CD14-positive monocyte (primary cell): ENCODE data around the gene VTI1A. TPM values are rescaled to one million over a fixed set of nuclear protein-coding genes. Genes with fewer than 3 reads are reported as not detected.
"Not testable (repeated sequence)": the region's sequence is repeated elsewhere in the genome, so short reads cannot be mapped to it uniquely, and the experiment has no call there.

Source experiments
- DNase-seq, 3 donors: peaks; one replicate each; pipeline ENCODE4 v3.0.0-alpha.2; 2011 to 2022
- H2AFZ ChIP-seq: 2 replicates; pipeline ENCODE4 v1.6.0; 2012; ENCODE audit warnings: mild to moderate bottlenecking, low read depth, low read length, inconsistent platforms; ENCODE audit not compliant: insufficient read depth, poor library complexity, severe bottlenecking
- H3K27ac ChIP-seq, 2 donors: 1 replicate in 1 of 2; 2 replicates in 1 of 2; pipeline ENCODE4 v1.5.1; 2012 to 2013; ENCODE audit warnings: low read length in 2 of 2, control low read depth in 1 of 2, inconsistent platforms in 1 of 2, low read depth in 1 of 2, mild to moderate bottlenecking in 1 of 2
- H3K27me3 ChIP-seq, 2 donors: one replicate each; pipeline versions ENCODE4 v1.6.0 to v1.6.1; 2011 to 2013; ENCODE audit warnings: low read length in 2 of 2; ENCODE audit not compliant: control insufficient read depth in 2 of 2, insufficient read depth in 2 of 2
- H3K36me3 ChIP-seq, 2 donors: replicated peaks in 1 of 2; 1 replicate in 1 of 2; 2 replicates in 1 of 2; pipeline versions ENCODE4 v1.5.1 to v1.6.1; 2012 to 2013; ENCODE audit warnings: low read length in 2 of 2, control low read depth in 1 of 2, inconsistent platforms in 1 of 2, mild to moderate bottlenecking in 1 of 2; ENCODE audit not compliant: insufficient read depth in 2 of 2, control insufficient read depth in 1 of 2
- H3K4me1 ChIP-seq, 2 donors: 1 replicate in 1 of 2; 2 replicates in 1 of 2; pipeline versions ENCODE4 v1.5.1 to v1.6.1; 2012 to 2013; ENCODE audit warnings: low read length in 2 of 2, control low read depth in 1 of 2, inconsistent platforms in 1 of 2, mild to moderate bottlenecking in 1 of 2, moderate library complexity in 1 of 2; ENCODE audit not compliant: insufficient read depth in 2 of 2, control insufficient read depth in 1 of 2
- H3K4me2 ChIP-seq: replicated peaks from 2 replicates; pipeline ENCODE3; 2012; ENCODE audit warnings: low read length, moderate library complexity, mild to moderate bottlenecking; ENCODE audit not compliant: poor library complexity, severe bottlenecking; ENCODE audit errors: extremely low read depth
- H3K4me3 ChIP-seq, 3 experiments: fragments of 200-600 bp in 1 of 3; sonication (generic) in 1 of 3; replicated peaks in 1 of 3; 1 replicate in 2 of 3; 2 replicates in 1 of 3; pipeline ENCODE4 v1.5.1; 2011 to 2013; ENCODE audit warnings: low read length in 3 of 3, mild to moderate bottlenecking in 3 of 3, control low read depth in 2 of 3, low read depth in 2 of 3, inconsistent platforms in 1 of 3, moderate library complexity in 1 of 3
- H3K79me2 ChIP-seq: 2 replicates; pipeline ENCODE4 v1.6.0; 2012; ENCODE audit warnings: mild to moderate bottlenecking, control low read depth, inconsistent platforms, low read length, moderate library complexity; ENCODE audit not compliant: insufficient read depth
- H3K9ac ChIP-seq: 2 replicates; pipeline ENCODE4 v1.6.0; 2017; ENCODE audit warnings: low read length, mild to moderate bottlenecking; ENCODE audit not compliant: insufficient read depth, poor library complexity, severe bottlenecking
- H3K9me3 ChIP-seq, 2 donors: replicated peaks in 1 of 2; 1 replicate in 1 of 2; 2 replicates in 1 of 2; pipeline versions ENCODE4 v1.5.1 to v1.6.1; 2012 to 2013; ENCODE audit warnings: low read length in 2 of 2, control low read depth in 1 of 2; ENCODE audit not compliant: control insufficient read depth in 1 of 2, insufficient read depth in 1 of 2
- H4K20me1 ChIP-seq: 2 replicates; pipeline ENCODE4 v1.6.0; 2012; ENCODE audit warnings: mild to moderate bottlenecking, low read length, control low read depth, moderate library complexity; ENCODE audit not compliant: insufficient read depth
- H3K27ac Mint-ChIP-seq, 7 donors: one replicate each; pipeline ENCODE4 v1.8.0; 2020; ENCODE audit warnings: mild to moderate bottlenecking in 7 of 7, mixed read lengths in 7 of 7, moderate library complexity in 6 of 7, inconsistent platforms in 2 of 7
- H3K27me3 Mint-ChIP-seq, 3 donors: one replicate each; pipeline ENCODE4 v1.8.0; 2021 to 2022; ENCODE audit warnings: low read depth in 3 of 3, mild to moderate bottlenecking in 3 of 3, mixed read lengths in 3 of 3, moderate library complexity in 3 of 3, inconsistent platforms in 1 of 3
- H3K36me3 Mint-ChIP-seq, 2 donors: one replicate each; pipeline ENCODE4 v1.8.0; 2020; ENCODE audit warnings: mixed read lengths in 2 of 2, inconsistent platforms in 1 of 2, mild to moderate bottlenecking in 1 of 2
- H3K4me1 Mint-ChIP-seq: one replicate; pipeline ENCODE4 v1.8.0; 2020; ENCODE audit warnings: mild to moderate bottlenecking, mixed read lengths
- H3K4me3 Mint-ChIP-seq, 2 donors: one replicate each; pipeline ENCODE4 v1.8.0; 2020; ENCODE audit warnings: mild to moderate bottlenecking in 2 of 2, mixed read lengths in 2 of 2, moderate library complexity in 1 of 2
- H3K9me3 Mint-ChIP-seq, 7 donors: one replicate each; pipeline ENCODE4 v1.8.0; 2020 to 2022; ENCODE audit warnings: mixed read lengths in 7 of 7, mild to moderate bottlenecking in 6 of 7, moderate library complexity in 6 of 7, inconsistent platforms in 2 of 7
- CTCF ChIP-seq: fragments of 200-600 bp; IDR thresholded peaks from one replicate; pipeline ENCODE4 v1.8.0; 2022; ENCODE audit warnings: antibody characterized with exemption, mild to moderate bottlenecking
- WGBS: methylation state at CpG from one replicate; pipeline ENCODE4 v1.1.5; 2013; ENCODE audit warnings: missing lambda C conversion rate; ENCODE audit not compliant: insufficient coverage; 5-methylcytosine and 5-hydroxymethylcytosine counted together
- intact Hi-C, 2 donors: fragments of 100-400 bp; cut with micrococcal nuclease; formaldehyde crosslinking; loops; one replicate each; pipeline versions ENCODE4 v1.15.0 to v1.15.1; 2023
- polyA plus RNA-seq, 3 donors: library from polyadenylated mRNA; depleted of rRNA in 1 of 3; unstranded in 2 of 3; stranded (reverse) in 1 of 3; fragments of 300-500 nt in 2 of 3; fragments of >200 nt in 1 of 3; fragmentation: Illumina TruSeq in 2 of 3; gene quantifications; 1 replicate in 2 of 3; 2 replicates in 1 of 3; pipeline ENCODE4 v1.2.3, GENCODE V29; 2012 to 2021
- small RNA-seq: library from RNA; depleted of rRNA; stranded (forward); fragments of <200 nt; gene quantifications from one replicate; pipeline ENCODE3, GENCODE V24; 2012; ENCODE audit warnings: low read depth; ENCODE audit not compliant: insufficient read length

Gene VTI1A
- polyA plus RNA-seq, 3 donors, result 23.6 to 25.4 (median 24.1) TPM

- H3K36me3 ChIP-seq, result no peaks in the 10 kb centered on the region
- no peaks in the 10 kb centered on the region for H3K79me2 ChIP-seq
- H2AFZ ChIP-seq, result no peak overlapping the region
- Mint-ChIP-seq H3K4me1 (peaks cover 22% of the 10 kb centered on the region), H3K27ac (no peak overlapping the region), H3K36me3 (peaks cover 3 to 13% of the 10 kb centered on the region in 2 donors), H3K9me3 (peaks cover 6 to 23% (median 16%) of the 10 kb centered on the region in 7 donors), H3K27me3 (peaks cover 22 to 40% (median 38%) of the 10 kb centered on the region in 3 donors), H3K4me3 (peak overlapping the region in 1 of 2 donors; percentile 46)
- H3K4me1 ChIP-seq, result peaks cover 21 to 28% of the 10 kb centered on the region in 2 donors
- intact Hi-C loops, result loop anchor here in 1 of 2 donors (10.0 kb wide), 2 partner anchors 95 to 235 kb away; partner anchors contain the start of gene TCF7L2
- H4K20me1 ChIP-seq, result no peaks in the 10 kb centered on the region
- no peak overlapping the region for H3K4me2 ChIP-seq
- no peak for DNase-seq
- no peak for TF ChIP-seq CTCF
- H3K27ac ChIP-seq, result no peak overlapping the region
- H3K27me3 ChIP-seq, result peaks cover 4 to 16% of the 10 kb centered on the region in 2 donors
- no peak overlapping the region for H3K4me3 ChIP-seq
- WGBS, result 86% methylated on average over 4 of the region's 4 CpGs
- peaks cover 9 to 11% of the 10 kb centered on the region in 2 donors for H3K9me3 ChIP-seq
- no peak overlapping the region for H3K9ac ChIP-seq
These were observed 412.8 kb downstream of the VTI1A start for GRCh38 chr10:112859793-112860192.

GRCh38 chr10:112863461-112863860 is 416.4 kb downstream of the VTI1A start:
- Mint-ChIP-seq H3K27me3 (peaks cover 6 to 17% (median 12%) of the 10 kb centered on the region in 3 donors), H3K9me3 (peaks cover 3 to 20% (median 13%) of the 10 kb centered on the region in 7 donors)
- H3K4me1 ChIP-seq, result peaks cover 10 to 13% of the 10 kb centered on the region in 2 donors
- H3K36me3 ChIP-seq, H3K9ac ChIP-seq, H3K27ac ChIP-seq, H3K4me1 Mint-ChIP-seq, H3K36me3 Mint-ChIP-seq, H3K4me3 Mint-ChIP-seq, H3K27me3 ChIP-seq, H3K79me2 ChIP-seq, H4K20me1 ChIP-seq, H3K4me3 ChIP-seq, intact Hi-C loops, H3K27ac Mint-ChIP-seq, H3K4me2 ChIP-seq, H2AFZ ChIP-seq: not testable (repeated sequence)
- 80% methylated on average over 1 of the region's 2 CpGs for WGBS
- peak in 1 of 3 donors; percentile 34 for DNase-seq
- peaks cover 9 to 11% of the 10 kb centered on the region in 2 donors for H3K9me3 ChIP-seq

Small RNAs within 50 kb of the gene (small RNA-seq; reads per million reads assigned to genes)
- gene AC022018.1 (not detected), gene MIR4295 (not detected)

Other genes with a start within 250 kb of the VTI1A start
- not detected for gene TECTB, start 163.8 kb upstream of the VTI1A start, polyA plus RNA-seq
- 10 to 100 TPM; 27.5 to 44.4 (median 37.5) TPM for gene ACSL5, start 73.1 kb upstream of the VTI1A start, polyA plus RNA-seq
- 10 to 100 TPM; 34.0 to 39.2 (median 39.0) TPM for gene ZDHHC6, start 301 bp upstream of the VTI1A start, polyA plus RNA-seq